MCF 10A (cell line): ENCODE data around the gene PIMREG. TPM values are rescaled to one million over a fixed set of nuclear protein-coding genes. Genes with fewer than 3 reads are reported as not detected.

Experiments used
- BruUV-seq: library from RNA; stranded (reverse); fragments of 400-500 nt; replicated peaks from 2 replicates; lab custom pipeline; 2021; lab: Mats Ljungman, UMichigan
- CTCF ChIA-PET: fragments of 300-600 bp; sonication (Branson Sonifier 250); formaldehyde crosslinking; extraction: SDS; loops from one replicate; lab custom pipeline; 2021; ENCODE audit warnings: antibody characterized with exemption, inconsistent platforms; lab: Yijun Ruan, JAX
- POLR2A ChIA-PET: fragments of 300-600, 350-650 bp; sonication (Branson Sonifier 250); formaldehyde crosslinking; extraction: SDS; loops from one replicate; lab custom pipeline; 2020; ENCODE audit warnings: antibody characterized with exemption, inconsistent platforms; lab: Yijun Ruan, JAX
- DNase-seq: peaks from one replicate; pipeline ENCODE4 v3.0.0-alpha.2; 2018; ENCODE audit not compliant: unreplicated experiment
- H3K27ac Mint-ChIP-seq: one replicate; pipeline ENCODE4 v1.8.0; 2022; ENCODE audit warnings: mild to moderate bottlenecking, low read depth, mixed read lengths; ENCODE audit not compliant: unreplicated experiment
- H3K27me3 Mint-ChIP-seq: one replicate; pipeline ENCODE4 v1.8.0; 2022; ENCODE audit warnings: mixed read lengths; ENCODE audit not compliant: insufficient read depth, unreplicated experiment
- H3K36me3 Mint-ChIP-seq: one replicate; pipeline ENCODE4 v1.8.0; 2022; ENCODE audit warnings: mild to moderate bottlenecking, moderate library complexity, mixed read lengths; ENCODE audit not compliant: insufficient read depth, unreplicated experiment
- H3K4me1 Mint-ChIP-seq: one replicate; pipeline ENCODE4 v1.8.0; 2022; ENCODE audit warnings: mixed read lengths; ENCODE audit not compliant: insufficient read depth, unreplicated experiment
- H3K4me3 Mint-ChIP-seq: one replicate; pipeline ENCODE4 v1.8.0; 2022; ENCODE audit warnings: mild to moderate bottlenecking, moderate library complexity, mixed read lengths; ENCODE audit not compliant: unreplicated experiment
- H3K9me3 Mint-ChIP-seq: one replicate; pipeline ENCODE4 v1.8.0; 2022; ENCODE audit warnings: mixed read lengths; ENCODE audit not compliant: unreplicated experiment
- CTCF ChIP-seq: fragments of 200-600 bp; IDR thresholded peaks from one replicate; pipeline ENCODE4 v1.8.0; 2022; ENCODE audit warnings: antibody characterized with exemption, mild to moderate bottlenecking; ENCODE audit not compliant: unreplicated experiment
- intact Hi-C: fragments of 100-400 bp; cut with micrococcal nuclease; formaldehyde crosslinking; loops from 2 replicates; pipeline ENCODE4 v1.14.1; 2022
- total RNA-seq: library from RNA; stranded (reverse); gene quantifications from 2 replicates; pipeline ENCODE4 v1.2.3, GENCODE V29; 2022

Gene PIMREG
- total RNA-seq, 1 experiment from 2014 or later: 21.7 TPM

- no peak for TF ChIP-seq CTCF
- CTCF ChIA-PET: interaction anchor here (0.7 to 1.2 kb wide), 4 partner anchors 8 to 131 kb away, joined by 3 to 9 read pairs (median 4); no protein-coding TSS in a partner anchor
- H3K27ac Mint-ChIP-seq: no peak overlapping the region
- no TSS peak for BruUV-seq
- POLR2A ChIA-PET: interaction anchor here (0.6 to 0.7 kb wide), 3 partner anchors 17 to 838 kb away, joined by 3 read pairs; no protein-coding TSS in a partner anchor
- no peaks in the 10 kb centered on the region for H3K4me1 Mint-ChIP-seq
- H3K9me3 Mint-ChIP-seq: no peaks in the 10 kb centered on the region
- intact Hi-C loops: no loop called here
- no peak for DNase-seq
- no peak overlapping the region for H3K4me3 Mint-ChIP-seq
- peaks cover 6% of the 10 kb centered on the region for H3K36me3 Mint-ChIP-seq
- H3K27me3 Mint-ChIP-seq: no peaks in the 10 kb centered on the region
Measured at GRCh38 chr17:6489016-6489550, 44.8 kb downstream of the PIMREG start.

- POLR2A ChIA-PET: no interaction called here
- Mint-ChIP-seq H3K9me3 (no peaks in the 10 kb centered on the region), H3K4me1 (no peaks in the 10 kb centered on the region), H3K36me3 (peaks cover 9% of the 10 kb centered on the region), H3K4me3 (no peak overlapping the region), H3K27ac (no peak overlapping the region), H3K27me3 (no peaks in the 10 kb centered on the region)
- no peak for TF ChIP-seq CTCF
- no TSS peak for BruUV-seq
- intact Hi-C loops: no loop called here
- CTCF ChIA-PET: interaction anchor here (0.6 to 1.4 kb wide), 3 partner anchors 18 to 583 kb away, joined by 3 to 4 read pairs (median 4); no protein-coding TSS in a partner anchor
- no peak for DNase-seq
Measured at GRCh38 chr17:6491071-6491700, 46.9 kb downstream of the PIMREG start.

GRCh38 chr17:6492892-6493674 is 48.8 kb downstream of the PIMREG start:
- Mint-ChIP-seq H3K4me3 (no peak overlapping the region), H3K36me3 (peaks cover 6% of the 10 kb centered on the region), H3K4me1 (no peaks in the 10 kb centered on the region), H3K27me3 (no peaks in the 10 kb centered on the region), H3K9me3 (no peaks in the 10 kb centered on the region), H3K27ac (no peak overlapping the region)
- DNase-seq: no peak
- BruUV-seq: no TSS peak
- intact Hi-C loops: no loop called here
- ChIA-PET CTCF (interaction anchor here (1.0 to 1.2 kb wide), 2 partner anchors 14 to 21 kb away, joined by 3 to 4 read pairs; no protein-coding TSS in a partner anchor), POLR2A (interaction anchor here (0.6 to 0.7 kb wide), 2 partner anchors 20 to 31 kb away, joined by 3 read pairs; no protein-coding TSS in a partner anchor)
- no peak for TF ChIP-seq CTCF
